Omental fat pad (tissue), 4 donors: Measurements from ENCODE around the gene PAK5. TPM values are rescaled to one million over a fixed set of nuclear protein-coding genes. Genes with fewer than 3 reads are reported as not detected.

ENCODE experiments used
- ATAC-seq: fragments of 150-250 bp; one replicate; pipeline ENCODE4 v1.9.1; 2016; ENCODE audit warnings: mild to moderate bottlenecking, moderate library complexity; ENCODE audit not compliant: low FRiP score
- DNase-seq: peaks from one replicate; pipeline ENCODE4 v3.0.0-alpha.2; 2019; ENCODE audit warnings: low spot score
- CTCF ChIP-seq, 3 donors: fragments of 450-650 bp; IDR thresholded peaks; one replicate each; pipeline ENCODE4 v1.5.1; 2016 to 2017; ENCODE audit warnings: antibody characterized with exemption in 3 of 3, mild to moderate bottlenecking in 3 of 3, moderate library complexity in 2 of 3
- total RNA-seq, 4 donors: library from RNA; depleted of rRNA; stranded (reverse); fragments of >200 nt; gene quantifications; one replicate each; pipeline ENCODE4 v1.1.0, GENCODE V29; 2016

PAK5 gene
- total RNA-seq, 4 donors from 2014 or later = not detected

- no peak for ATAC-seq
- TF ChIP-seq CTCF (IDR thresholded peaks at IDR 0.05) = no peak
- no peak for DNase-seq
These were observed 31.7 kb downstream of the PAK5 start for GRCh38 chr20:9807136-9807535.

- TF ChIP-seq CTCF (IDR thresholded peaks at IDR 0.05) = no peak
- DNase-seq (no peak), ATAC-seq (no peak)
These were observed 38.5 kb downstream of the PAK5 start for GRCh38 chr20:9800421-9800820.

GRCh38 chr20:9794831-9795230, 44.0 kb downstream of the PAK5 start:
- ATAC-seq (no peak), DNase-seq (no peak)
- TF ChIP-seq CTCF (IDR thresholded peaks at IDR 0.05) = no peak

GRCh38 chr20:9792674-9793073, 46.2 kb downstream of the PAK5 start:
- ATAC-seq = no peak
- TF ChIP-seq CTCF (IDR thresholded peaks at IDR 0.05) = no peak
- DNase-seq = no peak

GRCh38 chr20:9789131-9789530, 49.7 kb downstream of the PAK5 start:
- TF ChIP-seq CTCF (IDR thresholded peaks at IDR 0.05) = no peak
- no peak for DNase-seq
- ATAC-seq = no peak

- ATAC-seq = no peak
- TF ChIP-seq CTCF (IDR thresholded peaks at IDR 0.05) = no peak
- DNase-seq = no peak
These were observed 63.7 kb downstream of the PAK5 start for GRCh38 chr20:9775176-9775575.

GRCh38 chr20:9769954-9770353, 68.9 kb downstream of the PAK5 start:
- no peak for ATAC-seq
- no peak for DNase-seq
- TF ChIP-seq CTCF (IDR thresholded peaks at IDR 0.05) = no peak
